Parathyroid adenoma (tissue), 2 donors: ENCODE results near the gene THAP4.

Experiments used
- H2AFZ ChIP-seq: fragments of 300-600 bp; sonication (generic); one replicate; pipeline ENCODE4 v1.7.0; 2017; ENCODE audit warnings: antibody characterized with exemption, mild to moderate bottlenecking
- H3K27ac ChIP-seq: fragments of 300-600 bp; sonication (generic); one replicate; pipeline ENCODE4 v1.7.0; 2017
- H3K27me3 ChIP-seq: fragments of 300-600 bp; sonication (generic); one replicate; pipeline ENCODE4 v1.7.0; 2017; ENCODE audit warnings: low read length; ENCODE audit not compliant: control insufficient read depth, insufficient read depth
- H3K36me3 ChIP-seq: fragments of 300-600 bp; sonication (generic); one replicate; pipeline ENCODE4 v1.7.0; 2017; ENCODE audit warnings: low read length; ENCODE audit not compliant: control insufficient read depth, insufficient read depth
- H3K4me1 ChIP-seq: fragments of 300-600 bp; sonication (generic); one replicate; pipeline ENCODE4 v1.7.0; 2017; ENCODE audit warnings: control low read depth
- H3K4me2 ChIP-seq: fragments of 300-600 bp; sonication (generic); one replicate; pipeline ENCODE4 v1.7.0; 2017; ENCODE audit warnings: low read length
- H3K4me3 ChIP-seq: fragments of 300-600 bp; sonication (generic); one replicate; pipeline ENCODE4 v1.7.0; 2017; ENCODE audit warnings: low read depth, low read length
- H3K79me2 ChIP-seq: fragments of 300-600 bp; sonication (generic); one replicate; pipeline ENCODE4 v1.7.0; 2017; ENCODE audit warnings: control low read depth
- H3K9ac ChIP-seq: fragments of 300-600 bp; sonication (generic); one replicate; pipeline ENCODE4 v1.7.0; 2017; ENCODE audit warnings: mild to moderate bottlenecking
- H3K9me3 ChIP-seq: fragments of 300-600 bp; sonication (generic); one replicate; pipeline ENCODE4 v1.7.0; 2017; ENCODE audit warnings: low read length; ENCODE audit not compliant: control insufficient read depth
- CTCF ChIP-seq: fragments of 300-600 bp; sonication (generic); IDR thresholded peaks from one replicate; pipeline ENCODE4 v1.7.0; 2017; ENCODE audit warnings: antibody characterized with exemption, mild to moderate bottlenecking
- donor health status: primary hyperparathyroidism.

The THAP4 gene

GRCh38 chr2:241637018-241637794, at the start of gene THAP4, which contains the start of gene ATG4B:
Gene THAP4 (minus strand): TSS chr2:241637158. CDS start chr2:241637017, 141 bp downstream.
Gene ATG4B (plus strand): TSS chr2:241637693. CDS start chr2:241637715, 22 bp downstream.
- H2AFZ ChIP-seq, result peak within 1 kb of the TSS; percentile 91
- H3K9ac ChIP-seq, result peak within 1 kb of the TSS; percentile 97
- H3K9me3 ChIP-seq, result no peaks in the 10 kb centered on the region
- no peak for TF ChIP-seq CTCF
- H3K4me2 ChIP-seq, result peak within 1 kb of the TSS; percentile 95
- peak within 1 kb of the TSS; percentile 100 for H3K27ac ChIP-seq
- no peaks in the 10 kb centered on the region for H3K36me3 ChIP-seq
- H3K79me2 ChIP-seq, result peaks cover 76% of the 10 kb centered on the region
- H3K4me1 ChIP-seq, result peaks cover 17% of the 10 kb centered on the region
- no peaks in the 10 kb centered on the region for H3K27me3 ChIP-seq
- peak within 1 kb of the TSS; percentile 86 for H3K4me3 ChIP-seq

- Histone ChIP-seq H3K9ac (no peak overlapping the region), H3K4me2 (peak overlapping the region; percentile 94), H3K9me3 (no peaks in the 10 kb centered on the region), H2AFZ (peak overlapping the region; percentile 92), H3K36me3 (no peaks in the 10 kb centered on the region), H3K27ac (no peak overlapping the region), H3K4me3 (peak overlapping the region; percentile 72), H3K4me1 (peaks cover 13% of the 10 kb centered on the region), H3K79me2 (no peaks in the 10 kb centered on the region), H3K27me3 (no peaks in the 10 kb centered on the region)
- no peak for TF ChIP-seq CTCF
Measured at GRCh38 chr2:241686324-241686649, 49.3 kb upstream of the THAP4 start.

GRCh38 chr2:241680827-241681599, 44.1 kb upstream of the THAP4 start:
- no peak for TF ChIP-seq CTCF
- Histone ChIP-seq H3K4me1 (peaks cover 2% of the 10 kb centered on the region), H3K4me2 (no peak overlapping the region), H3K27me3 (no peaks in the 10 kb centered on the region), H3K9me3 (no peaks in the 10 kb centered on the region), H3K4me3 (no peak overlapping the region), H2AFZ (no peak overlapping the region), H3K36me3 (no peaks in the 10 kb centered on the region), H3K9ac (no peak overlapping the region), H3K27ac (no peak overlapping the region), H3K79me2 (no peaks in the 10 kb centered on the region)

- Histone ChIP-seq H3K4me3 (no peak overlapping the region), H3K4me1 (no peaks in the 10 kb centered on the region), H3K27ac (no peak overlapping the region), H3K9ac (no peak overlapping the region), H3K9me3 (no peaks in the 10 kb centered on the region), H3K4me2 (no peak overlapping the region), H3K79me2 (no peaks in the 10 kb centered on the region), H2AFZ (no peak overlapping the region), H3K36me3 (no peaks in the 10 kb centered on the region), H3K27me3 (no peaks in the 10 kb centered on the region)
- no peak for TF ChIP-seq CTCF
Measured at GRCh38 chr2:241680044-241680443, 43.1 kb upstream of the THAP4 start.
